ENCODE data around the gene GSG1.

GSG1 gene

DNA sequence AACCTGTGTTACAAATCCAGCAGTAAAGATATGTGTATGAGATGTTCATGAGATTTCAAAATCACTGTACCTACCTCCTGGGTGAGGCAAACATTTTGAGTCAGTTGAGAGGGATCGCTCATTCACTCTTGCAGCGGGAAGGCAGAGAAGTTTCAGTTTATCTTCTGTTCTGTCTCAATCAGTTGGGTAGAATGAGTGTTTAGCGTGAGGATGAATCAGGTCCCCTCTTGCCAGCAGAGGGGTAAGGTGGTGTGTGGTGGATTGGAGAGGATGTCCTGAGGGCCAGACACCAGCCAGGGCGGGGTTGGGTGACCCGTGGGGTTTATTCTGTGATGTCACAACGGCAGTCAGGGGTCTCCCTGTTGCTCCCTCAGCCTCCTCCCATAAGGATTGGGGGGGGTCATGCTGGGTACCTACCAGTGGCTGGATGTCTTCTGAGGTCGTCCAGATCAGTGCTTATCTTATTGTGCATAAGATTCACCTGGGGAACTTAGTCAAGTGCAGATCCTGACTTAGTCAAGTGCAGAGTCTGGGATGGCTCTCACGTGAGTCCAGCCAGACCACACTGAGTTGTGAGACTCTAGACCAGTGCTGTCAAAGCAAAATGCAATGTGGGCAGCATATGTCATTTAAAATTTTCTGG lies at the start of gene GSG1:
Gene GSG1, minus strand, starts transcription at position 277 of the 643 bp plus-strand sequence. Its CDS starts 155 bp downstream, at position 122.
- Mint-ChIP-seq H3K36me3 (no peaks in the 10 kb centered on the region), H3K27me3 (no peaks in the 10 kb centered on the region), H3K9me3 (no peaks in the 10 kb centered on the region), H3K4me1 (peaks cover 46% of the 10 kb centered on the region), H3K27ac (peak within 1 kb of the TSS; percentile 48), H3K4me3 (peak within 1 kb of the TSS; percentile 84)

DNA sequence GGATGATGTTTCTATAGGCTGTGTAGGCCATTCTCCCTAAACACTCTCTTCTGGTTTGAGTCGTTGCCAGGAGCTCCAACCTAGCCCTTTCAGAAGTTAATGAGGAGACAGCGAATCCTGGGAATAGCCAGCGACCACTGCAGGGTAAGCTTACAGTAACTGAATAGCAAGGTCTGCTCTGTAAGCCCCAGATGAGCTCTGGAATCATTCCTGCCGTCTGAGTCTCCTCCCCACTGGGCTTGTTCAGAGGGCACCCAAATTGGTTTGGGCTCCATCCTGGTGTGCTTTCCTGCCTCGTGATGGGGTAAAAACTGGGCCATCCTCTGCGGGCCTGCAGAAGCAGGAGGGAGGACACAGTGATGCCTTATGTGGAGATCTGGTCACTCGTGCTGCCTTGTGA lies 49.7 kb upstream of the GSG1 start:
- no peaks in the 10 kb centered on the region for H3K9me3 Mint-ChIP-seq
- H3K27ac Mint-ChIP-seq, result no peak overlapping the region
- no peaks in the 10 kb centered on the region for H3K36me3 Mint-ChIP-seq
- no peaks in the 10 kb centered on the region for H3K27me3 Mint-ChIP-seq
- no peak overlapping the region for H3K4me3 Mint-ChIP-seq
- H3K4me1 Mint-ChIP-seq, result peaks cover 7% of the 10 kb centered on the region

- peaks cover 7% of the 10 kb centered on the region for H3K4me1 Mint-ChIP-seq
- H3K27me3 Mint-ChIP-seq, result no peaks in the 10 kb centered on the region
- H3K9me3 Mint-ChIP-seq, result no peaks in the 10 kb centered on the region
- no peak overlapping the region for H3K27ac Mint-ChIP-seq
- no peaks in the 10 kb centered on the region for H3K36me3 Mint-ChIP-seq
- no peak overlapping the region for H3K4me3 Mint-ChIP-seq
These were observed 49.3 kb upstream of the GSG1 start for GRCh38 chr12:13152756-13153155.

GRCh38 chr12:13152281-13152680 lies 48.8 kb upstream of the GSG1 start:
- H3K9me3 Mint-ChIP-seq, result no peaks in the 10 kb centered on the region
- no peaks in the 10 kb centered on the region for H3K36me3 Mint-ChIP-seq
- H3K27me3 Mint-ChIP-seq, result no peaks in the 10 kb centered on the region
- H3K4me3 Mint-ChIP-seq, result no peak overlapping the region
- H3K4me1 Mint-ChIP-seq, result peaks cover 7% of the 10 kb centered on the region
- H3K27ac Mint-ChIP-seq, result no peak overlapping the region

DNA sequence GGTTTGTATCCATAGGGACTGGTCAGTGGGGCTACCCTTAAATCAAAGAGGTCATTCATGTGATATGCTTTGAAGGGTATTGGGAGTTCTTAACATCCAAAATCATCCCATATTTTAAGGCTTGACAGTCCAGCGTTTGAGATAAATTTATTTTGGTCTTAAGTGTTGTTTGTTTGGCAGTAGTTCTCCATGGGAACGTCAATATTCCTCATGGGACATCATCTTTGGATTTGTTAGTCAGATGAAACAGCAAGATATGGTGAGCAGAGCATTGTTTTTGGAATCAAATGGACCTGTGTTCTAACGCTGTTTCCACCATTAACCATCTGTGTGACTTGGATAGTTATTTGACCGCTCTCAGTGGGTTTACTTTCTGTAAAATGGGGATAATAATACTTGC lies 45.9 kb upstream of the GSG1 start:
- peaks cover 12% of the 10 kb centered on the region for H3K4me1 Mint-ChIP-seq
- H3K4me3 Mint-ChIP-seq, result no peak overlapping the region
- no peaks in the 10 kb centered on the region for H3K27me3 Mint-ChIP-seq
- no peaks in the 10 kb centered on the region for H3K36me3 Mint-ChIP-seq
- H3K9me3 Mint-ChIP-seq, result no peaks in the 10 kb centered on the region
- H3K27ac Mint-ChIP-seq, result no peak overlapping the region

DNA sequence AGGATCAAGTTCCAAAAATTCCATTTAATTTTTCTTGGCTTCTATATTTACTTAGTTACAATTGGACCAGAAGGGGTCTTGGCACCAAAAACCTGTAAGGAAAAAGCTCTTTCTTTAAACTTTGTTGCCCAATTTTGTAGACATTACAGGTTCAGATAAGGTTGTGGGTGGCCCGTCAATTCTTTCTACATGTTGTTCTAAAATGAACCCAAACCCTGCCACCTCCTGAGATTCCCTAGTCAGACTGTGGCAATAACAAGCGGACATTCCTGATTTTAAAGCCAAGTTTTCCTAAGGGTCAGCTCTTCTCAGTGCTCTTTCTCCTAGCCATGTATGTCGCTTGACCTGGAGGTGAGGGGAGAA lies 45.0 kb upstream of the GSG1 start:
- Mint-ChIP-seq H3K36me3 (no peaks in the 10 kb centered on the region), H3K9me3 (no peaks in the 10 kb centered on the region), H3K27me3 (no peaks in the 10 kb centered on the region), H3K4me3 (no peak overlapping the region), H3K27ac (no peak overlapping the region), H3K4me1 (peaks cover 21% of the 10 kb centered on the region)

GRCh38 chr12:13147688-13148484 lies 44.4 kb upstream of the GSG1 start:
- Mint-ChIP-seq H3K4me1 (peaks cover 21% of the 10 kb centered on the region), H3K9me3 (no peaks in the 10 kb centered on the region), H3K4me3 (no peak overlapping the region), H3K36me3 (no peaks in the 10 kb centered on the region), H3K27me3 (no peaks in the 10 kb centered on the region), H3K27ac (no peak overlapping the region)

GRCh38 chr12:13146336-13146938 lies 43.0 kb upstream of the GSG1 start:
- no peak overlapping the region for H3K27ac Mint-ChIP-seq
- peaks cover 21% of the 10 kb centered on the region for H3K4me1 Mint-ChIP-seq
- H3K9me3 Mint-ChIP-seq, result no peaks in the 10 kb centered on the region
- no peaks in the 10 kb centered on the region for H3K27me3 Mint-ChIP-seq
- H3K36me3 Mint-ChIP-seq, result no peaks in the 10 kb centered on the region
- no peak overlapping the region for H3K4me3 Mint-ChIP-seq

GRCh38 chr12:13144266-13144828 lies 40.9 kb upstream of the GSG1 start:
- peaks cover 21% of the 10 kb centered on the region for H3K4me1 Mint-ChIP-seq
- no peaks in the 10 kb centered on the region for H3K36me3 Mint-ChIP-seq
- H3K27ac Mint-ChIP-seq, result peak overlapping the region; percentile 57

GRCh38 chr12:13142747-13143146 lies 39.3 kb upstream of the GSG1 start:
- Mint-ChIP-seq H3K9me3 (no peaks in the 10 kb centered on the region), H3K4me1 (peaks cover 21% of the 10 kb centered on the region), H3K27ac (no peak overlapping the region), H3K36me3 (no peaks in the 10 kb centered on the region), H3K4me3 (no peak overlapping the region), H3K27me3 (no peaks in the 10 kb centered on the region)

More at GRCh38 chr12:13144266-13144828, 40.9 kb upstream of the GSG1 start:
- Mint-ChIP-seq H3K27me3 (no peaks in the 10 kb centered on the region), H3K4me3 (peak overlapping the region; percentile 43), H3K9me3 (no peaks in the 10 kb centered on the region)

- peaks cover 21% of the 10 kb centered on the region for H3K4me1 Mint-ChIP-seq
- no peaks in the 10 kb centered on the region for H3K36me3 Mint-ChIP-seq
- no peaks in the 10 kb centered on the region for H3K27me3 Mint-ChIP-seq
- no peaks in the 10 kb centered on the region for H3K9me3 Mint-ChIP-seq
- H3K4me3 Mint-ChIP-seq, result no peak overlapping the region
- no peak overlapping the region for H3K27ac Mint-ChIP-seq
These were observed 38.2 kb upstream of the GSG1 start for GRCh38 chr12:13141686-13142085.

DNA sequence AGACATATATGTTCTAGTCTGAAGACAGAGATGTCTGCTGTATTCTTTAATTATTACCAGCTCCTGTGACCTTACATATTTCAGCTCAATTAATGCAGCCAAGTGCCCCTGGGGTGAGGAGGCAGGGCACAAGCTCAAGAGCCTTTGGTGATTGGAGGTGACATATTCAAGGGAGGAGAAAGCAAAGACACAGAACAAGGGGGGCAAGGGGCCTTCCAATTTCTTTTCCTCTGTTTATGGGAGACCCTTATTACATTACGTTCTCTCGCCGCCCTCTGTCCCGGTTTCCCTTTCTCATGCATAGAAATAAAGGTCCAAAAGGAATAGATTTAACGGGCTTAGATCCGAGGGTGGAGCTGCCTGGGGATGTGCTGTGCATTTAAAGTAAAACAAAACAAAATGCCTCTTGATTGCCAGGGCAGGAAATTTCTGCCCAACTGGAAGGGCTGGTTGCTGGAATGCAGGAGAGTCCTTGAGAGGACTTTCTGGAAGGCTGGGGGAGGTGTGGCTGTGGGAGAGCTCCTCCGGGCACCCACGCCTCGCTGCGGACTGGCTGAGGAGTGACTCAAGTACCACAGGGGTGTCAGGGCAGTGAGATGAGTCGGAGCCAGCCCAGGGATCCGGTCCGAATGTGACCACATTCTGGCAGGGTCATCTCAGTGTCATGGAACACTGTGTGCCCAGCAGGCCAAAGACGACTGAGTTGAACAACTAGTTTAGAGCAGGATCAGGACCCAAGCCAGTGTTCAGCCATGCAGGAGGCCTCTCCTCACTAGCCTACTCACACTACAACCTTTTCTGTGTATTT lies 32.1 kb upstream of the GSG1 start:
- Mint-ChIP-seq H3K9me3 (no peaks in the 10 kb centered on the region), H3K36me3 (no peaks in the 10 kb centered on the region), H3K27ac (no peak overlapping the region), H3K4me1 (no peaks in the 10 kb centered on the region), H3K27me3 (no peaks in the 10 kb centered on the region), H3K4me3 (no peak overlapping the region)

DNA sequence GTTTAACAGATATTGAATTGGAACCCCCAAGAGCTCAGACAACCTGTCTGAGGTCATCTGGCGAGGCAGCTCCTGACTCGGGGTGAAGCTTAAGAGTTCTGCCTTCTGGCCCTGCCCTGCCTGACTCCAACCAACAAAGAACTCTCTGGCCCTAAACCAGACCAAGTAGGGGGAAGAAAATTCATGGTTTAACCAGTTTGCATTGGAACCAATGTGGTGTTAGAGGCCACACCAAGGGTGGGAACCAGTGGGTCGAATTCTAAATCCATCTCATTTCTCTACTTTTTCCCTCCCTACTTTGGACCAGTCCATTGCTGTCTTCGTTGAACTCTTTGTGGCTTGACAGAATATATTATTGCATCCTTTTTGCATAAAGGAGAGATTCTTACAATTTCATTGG lies 30.4 kb upstream of the GSG1 start:
- H3K27me3 Mint-ChIP-seq, result no peaks in the 10 kb centered on the region
- no peaks in the 10 kb centered on the region for H3K9me3 Mint-ChIP-seq
- H3K36me3 Mint-ChIP-seq, result no peaks in the 10 kb centered on the region
- no peak overlapping the region for H3K27ac Mint-ChIP-seq
- no peak overlapping the region for H3K4me3 Mint-ChIP-seq
- H3K4me1 Mint-ChIP-seq, result no peaks in the 10 kb centered on the region

DNA sequence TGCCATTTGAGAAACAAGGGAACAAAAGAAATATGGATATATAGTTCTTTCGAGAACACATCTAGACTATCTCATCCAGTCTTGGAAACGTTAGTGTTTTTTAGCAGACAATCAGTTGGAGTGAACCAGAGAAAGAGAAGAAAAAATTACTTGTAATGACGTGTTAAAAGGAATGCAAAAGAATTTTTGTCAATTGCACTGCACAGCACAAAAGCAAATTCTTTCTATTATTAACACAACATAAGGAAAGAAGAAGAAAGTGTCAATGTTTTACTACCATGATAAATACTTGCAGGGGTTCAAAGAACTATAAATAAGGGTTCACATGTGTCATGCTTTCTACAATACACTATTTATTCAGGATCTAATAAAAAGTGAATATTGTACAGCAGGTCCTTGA lies 27.5 kb upstream of the GSG1 start:
- no peaks in the 10 kb centered on the region for H3K9me3 Mint-ChIP-seq
- H3K36me3 Mint-ChIP-seq, result no peaks in the 10 kb centered on the region
- H3K27me3 Mint-ChIP-seq, result no peaks in the 10 kb centered on the region
- no peaks in the 10 kb centered on the region for H3K4me1 Mint-ChIP-seq
- no peak overlapping the region for H3K4me3 Mint-ChIP-seq
- no peak overlapping the region for H3K27ac Mint-ChIP-seq

GRCh38 chr12:13128291-13128965 lies 25.0 kb upstream of the GSG1 start:
- Mint-ChIP-seq H3K36me3 (no peaks in the 10 kb centered on the region), H3K9me3 (no peaks in the 10 kb centered on the region), H3K27ac (no peak overlapping the region), H3K4me3 (no peak overlapping the region), H3K27me3 (no peaks in the 10 kb centered on the region), H3K4me1 (no peaks in the 10 kb centered on the region)
